Measurements from ENCODE around the gene SPEF2. TPM values are rescaled to one million over a fixed set of nuclear protein-coding genes. Genes with fewer than 3 reads are reported as not detected.

SPEF2 gene
- total RNA-seq, 1 donor from 2014 or later, result 10.8 TPM

DNA sequence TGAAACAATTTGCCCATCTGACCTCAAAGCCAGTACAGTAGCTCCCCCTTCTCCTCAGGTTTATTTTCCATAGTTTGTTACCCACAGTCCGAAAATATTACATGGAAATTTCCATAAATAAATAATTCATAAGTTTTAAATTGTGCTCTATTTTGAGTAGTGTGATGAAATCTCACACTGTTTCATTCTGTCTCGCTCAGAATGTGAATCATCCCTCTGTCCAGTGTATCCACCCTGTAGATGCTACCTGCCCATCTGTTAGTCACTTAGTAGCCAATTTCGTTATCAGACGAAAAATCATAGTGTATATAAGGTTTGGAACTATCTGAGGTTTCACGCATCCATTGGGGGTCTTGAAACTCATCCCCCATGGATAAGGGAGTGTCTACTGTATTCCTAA, 138.3 kb downstream of the SPEF2 start:
- TF ChIP-seq, protein P1, sequence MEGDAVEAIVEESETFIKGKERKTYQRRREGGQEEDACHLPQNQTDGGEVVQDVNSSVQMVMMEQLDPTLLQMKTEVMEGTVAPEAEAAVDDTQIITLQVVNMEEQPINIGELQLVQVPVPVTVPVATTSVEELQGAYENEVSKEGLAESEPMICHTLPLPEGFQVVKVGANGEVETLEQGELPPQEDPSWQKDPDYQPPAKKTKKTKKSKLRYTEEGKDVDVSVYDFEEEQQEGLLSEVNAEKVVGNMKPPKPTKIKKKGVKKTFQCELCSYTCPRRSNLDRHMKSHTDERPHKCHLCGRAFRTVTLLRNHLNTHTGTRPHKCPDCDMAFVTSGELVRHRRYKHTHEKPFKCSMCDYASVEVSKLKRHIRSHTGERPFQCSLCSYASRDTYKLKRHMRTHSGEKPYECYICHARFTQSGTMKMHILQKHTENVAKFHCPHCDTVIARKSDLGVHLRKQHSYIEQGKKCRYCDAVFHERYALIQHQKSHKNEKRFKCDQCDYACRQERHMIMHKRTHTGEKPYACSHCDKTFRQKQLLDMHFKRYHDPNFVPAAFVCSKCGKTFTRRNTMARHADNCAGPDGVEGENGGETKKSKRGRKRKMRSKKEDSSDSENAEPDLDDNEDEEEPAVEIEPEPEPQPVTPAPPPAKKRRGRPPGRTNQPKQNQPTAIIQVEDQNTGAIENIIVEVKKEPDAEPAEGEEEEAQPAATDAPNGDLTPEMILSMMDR (IDR thresholded peaks at IDR 0.05), result no peak
- TF ChIP-seq POLR2AphosphoS5 (IDR thresholded peaks at IDR 0.05; ENCODE audit: insufficient read depth in 1 of 2, low read depth in 1 of 2), result no peak
- Histone ChIP-seq H3K36me3 (no peaks in the 10 kb centered on the region), H3K27me3 (no peaks in the 10 kb centered on the region), H3K27ac (no peak overlapping the region), H3K4me3 (no peak overlapping the region), H3K9me3 (no peaks in the 10 kb centered on the region), H3K4me1 (no peaks in the 10 kb centered on the region)
- intact Hi-C loops (cut with DNase I), result no loop called here
- no peak for DNase-seq (ENCODE audit: extremely low spot score in 2 of 2)

DNA sequence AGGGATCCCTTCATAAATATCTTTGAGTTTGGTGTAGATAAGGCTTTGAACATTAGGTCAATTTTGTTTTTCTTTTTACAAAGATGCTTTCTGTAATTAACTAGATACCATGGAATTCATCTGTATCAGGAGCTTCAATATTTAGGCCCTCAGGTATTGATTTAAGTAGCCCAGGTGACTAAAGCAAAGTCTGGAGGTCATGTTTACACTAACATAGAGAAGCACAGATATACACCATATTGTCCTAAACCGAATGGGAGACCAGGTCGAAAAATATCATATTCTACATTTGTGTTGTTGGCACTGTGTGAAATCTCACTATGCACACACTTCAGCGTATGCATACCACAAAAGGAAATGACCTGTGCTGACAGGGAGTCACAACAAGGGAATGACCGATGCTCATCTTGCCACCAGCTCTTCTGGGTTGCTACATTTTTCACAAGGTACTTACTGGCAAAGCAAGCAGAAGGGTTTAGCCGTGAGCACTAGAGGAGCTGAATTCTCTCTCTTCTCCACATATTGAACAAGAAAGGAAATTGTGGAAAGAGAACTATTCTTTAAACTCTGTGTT, 140.6 kb downstream of the SPEF2 start:
- H3K27ac ChIP-seq, result no peak overlapping the region
- DNase-seq (ENCODE audit: extremely low spot score in 2 of 2), result no peak
- H3K36me3 ChIP-seq, result no peaks in the 10 kb centered on the region
- no peaks in the 10 kb centered on the region for H3K27me3 ChIP-seq
- no peaks in the 10 kb centered on the region for H3K9me3 ChIP-seq
- H3K4me3 ChIP-seq, result no peak overlapping the region
- intact Hi-C loops (cut with DNase I), result no loop called here
- TF ChIP-seq, protein P1 (IDR thresholded peaks at IDR 0.05), result no peak
- TF ChIP-seq POLR2A (IDR thresholded peaks at IDR 0.05) (no peak), POLR2AphosphoS5 (IDR thresholded peaks at IDR 0.05; ENCODE audit: insufficient read depth in 1 of 2, low read depth in 1 of 2) (no peak)
- H3K4me1 ChIP-seq, result no peaks in the 10 kb centered on the region

DNA sequence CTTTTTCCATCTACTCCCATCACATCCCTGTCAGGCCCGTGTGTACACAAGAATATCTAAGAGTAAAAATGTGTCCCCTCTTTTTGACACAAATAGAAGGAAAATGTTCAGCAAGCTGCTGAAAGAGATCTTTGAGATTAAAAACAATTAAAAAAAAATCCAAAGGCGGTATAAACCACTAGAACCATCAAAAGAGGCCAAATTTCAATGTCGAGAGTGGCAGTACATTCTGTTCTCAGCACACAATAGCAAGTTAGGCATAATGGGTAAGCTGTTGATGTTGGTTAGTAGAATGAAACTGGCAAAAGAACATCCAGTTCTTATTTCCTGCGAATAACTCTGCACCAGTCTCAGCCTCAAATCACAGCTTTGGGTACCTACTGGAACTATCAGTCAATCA, 143.9 kb downstream of the SPEF2 start:
- no peaks in the 10 kb centered on the region for H3K4me1 ChIP-seq
- no peak for DNase-seq (ENCODE audit: extremely low spot score in 2 of 2)
- intact Hi-C loops (cut with DNase I), result no loop called here
- no peak for TF ChIP-seq POLR2AphosphoS5 (IDR thresholded peaks at IDR 0.05; ENCODE audit: insufficient read depth in 1 of 2, low read depth in 1 of 2)
- TF ChIP-seq POLR2A (IDR thresholded peaks at IDR 0.05), result no peak
- TF ChIP-seq, protein P1 (IDR thresholded peaks at IDR 0.05), result no peak
- H3K4me3 ChIP-seq, result no peak overlapping the region
- H3K27me3 ChIP-seq, result no peaks in the 10 kb centered on the region
- H3K9me3 ChIP-seq, result no peaks in the 10 kb centered on the region
- H3K36me3 ChIP-seq, result no peaks in the 10 kb centered on the region
- no peak overlapping the region for H3K27ac ChIP-seq

DNA sequence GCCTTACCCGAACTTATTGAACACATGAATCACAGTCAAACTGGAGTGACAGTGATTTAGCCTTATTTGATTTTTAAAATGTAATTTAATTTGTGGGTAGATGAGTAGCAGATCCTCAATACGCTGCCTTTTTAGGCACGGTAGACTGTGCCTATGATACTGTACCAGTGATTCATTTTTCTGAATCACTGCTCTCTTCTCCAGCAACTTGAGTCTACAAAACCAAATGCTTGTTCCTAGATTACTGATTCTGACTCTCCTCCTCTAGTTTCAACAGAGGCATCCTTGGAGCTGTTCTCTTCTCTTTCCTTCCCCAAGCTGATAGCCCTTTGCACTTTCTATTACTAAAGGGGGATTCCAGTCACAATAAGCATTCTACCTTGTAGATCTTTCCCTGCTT, 144.7 kb downstream of the SPEF2 start:
- no peaks in the 10 kb centered on the region for H3K36me3 ChIP-seq
- DNase-seq (ENCODE audit: extremely low spot score in 2 of 2), result no peak
- H3K9me3 ChIP-seq, result no peaks in the 10 kb centered on the region
- no peaks in the 10 kb centered on the region for H3K27me3 ChIP-seq
- intact Hi-C loops (cut with DNase I), result no loop called here
- H3K27ac ChIP-seq, result no peak overlapping the region
- H3K4me3 ChIP-seq, result no peak overlapping the region
- TF ChIP-seq POLR2AphosphoS5 (IDR thresholded peaks at IDR 0.05; ENCODE audit: insufficient read depth in 1 of 2, low read depth in 1 of 2) (no peak), POLR2A (IDR thresholded peaks at IDR 0.05) (no peak)
- no peaks in the 10 kb centered on the region for H3K4me1 ChIP-seq

DNA sequence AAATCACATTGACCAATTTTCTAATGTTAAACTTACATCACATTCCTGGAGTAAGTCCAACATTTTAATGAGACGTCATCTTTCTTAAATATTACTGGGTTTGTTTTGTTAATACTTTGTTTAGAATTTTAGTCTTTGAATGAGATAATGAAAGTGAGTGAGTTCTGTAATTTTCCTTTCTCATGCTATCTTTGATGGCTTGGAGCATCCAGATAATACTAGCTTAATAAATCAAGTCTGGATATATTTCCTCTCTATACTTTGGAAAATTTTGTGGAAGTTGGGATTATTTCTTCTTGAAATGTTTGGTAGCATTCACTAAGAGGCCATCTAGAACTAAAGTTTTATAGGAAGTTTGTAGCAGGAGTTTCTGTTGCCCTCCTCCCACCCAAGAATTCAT, 148.3 kb downstream of the SPEF2 start:
- intact Hi-C loops (cut with DNase I), result no loop called here
- no peak for DNase-seq (ENCODE audit: extremely low spot score in 2 of 2)
- H3K27me3 ChIP-seq, result no peaks in the 10 kb centered on the region
- H3K4me3 ChIP-seq, result no peak overlapping the region
- H3K4me1 ChIP-seq, result no peaks in the 10 kb centered on the region
- TF ChIP-seq POLR2A (IDR thresholded peaks at IDR 0.05) (no peak), POLR2AphosphoS5 (IDR thresholded peaks at IDR 0.05; ENCODE audit: insufficient read depth in 1 of 2, low read depth in 1 of 2) (no peak)
- TF ChIP-seq, protein P1 (IDR thresholded peaks at IDR 0.05), result no peak
- H3K27ac ChIP-seq, result no peak overlapping the region
- no peaks in the 10 kb centered on the region for H3K36me3 ChIP-seq
- H3K9me3 ChIP-seq, result no peaks in the 10 kb centered on the region

All from vagina (tissue), 2 donors.